HG03139 (cell line): Measurements from ENCODE around the gene OR4C46.
"Not testable (repeated sequence)": the region's sequence is repeated elsewhere in the genome, so short reads cannot be mapped to it uniquely, and the experiment has no call there.

ENCODE experiments used
- ATAC-seq: cut with Tn5 transposase; IDR thresholded peaks from one replicate; pipeline ENCODE4 v1.9.1; 2021; ENCODE audit not compliant: unreplicated experiment

Gene OR4C46

GRCh38 chr11:54603898-54604297, at the start of gene OR4C46:
OR4C46 (minus strand) TSS chr11:54603998; CDS start chr11:54603998, 0 bp downstream.
- no peak for ATAC-seq

GRCh38 chr11:54645606-54646005, 41.8 kb upstream of the OR4C46 start:
- not testable (repeated sequence) for ATAC-seq

- ATAC-seq: not testable (repeated sequence)
These were observed 42.4 kb downstream of the OR4C46 start for GRCh38 chr11:54561439-54561838.

- ATAC-seq: no peak
These were observed 44.9 kb downstream of the OR4C46 start for GRCh38 chr11:54558919-54559318.

- ATAC-seq: no peak
These were observed 45.4 kb downstream of the OR4C46 start for GRCh38 chr11:54558407-54558806.
